CD14-positive monocyte (primary cell): ENCODE data around the gene PCDHGB4. TPM values are rescaled to one million over a fixed set of nuclear protein-coding genes. Genes with fewer than 3 reads are reported as not detected.

ENCODE experiments used
- DNase-seq, 3 donors: peaks; one replicate each; pipeline ENCODE4 v3.0.0-alpha.2; 2011 to 2022
- H2AFZ ChIP-seq: 2 replicates; pipeline ENCODE4 v1.6.0; 2012; ENCODE audit warnings: mild to moderate bottlenecking, low read depth, low read length, inconsistent platforms; ENCODE audit not compliant: insufficient read depth, poor library complexity, severe bottlenecking
- H3K27ac ChIP-seq, 2 donors: 1 replicate in 1 of 2; 2 replicates in 1 of 2; pipeline ENCODE4 v1.5.1; 2012 to 2013; ENCODE audit warnings: low read length in 2 of 2, control low read depth in 1 of 2, inconsistent platforms in 1 of 2, low read depth in 1 of 2, mild to moderate bottlenecking in 1 of 2
- H3K27me3 ChIP-seq, 2 donors: one replicate each; pipeline versions ENCODE4 v1.6.0 to v1.6.1; 2011 to 2013; ENCODE audit warnings: low read length in 2 of 2; ENCODE audit not compliant: control insufficient read depth in 2 of 2, insufficient read depth in 2 of 2
- H3K36me3 ChIP-seq, 2 donors: replicated peaks in 1 of 2; 1 replicate in 1 of 2; 2 replicates in 1 of 2; pipeline versions ENCODE4 v1.5.1 to v1.6.1; 2012 to 2013; ENCODE audit warnings: low read length in 2 of 2, control low read depth in 1 of 2, inconsistent platforms in 1 of 2, mild to moderate bottlenecking in 1 of 2; ENCODE audit not compliant: insufficient read depth in 2 of 2, control insufficient read depth in 1 of 2
- H3K4me1 ChIP-seq, 2 donors: 1 replicate in 1 of 2; 2 replicates in 1 of 2; pipeline versions ENCODE4 v1.5.1 to v1.6.1; 2012 to 2013; ENCODE audit warnings: low read length in 2 of 2, control low read depth in 1 of 2, inconsistent platforms in 1 of 2, mild to moderate bottlenecking in 1 of 2, moderate library complexity in 1 of 2; ENCODE audit not compliant: insufficient read depth in 2 of 2, control insufficient read depth in 1 of 2
- H3K4me2 ChIP-seq: replicated peaks from 2 replicates; pipeline ENCODE3; 2012; ENCODE audit warnings: low read length, moderate library complexity, mild to moderate bottlenecking; ENCODE audit not compliant: poor library complexity, severe bottlenecking; ENCODE audit errors: extremely low read depth
- H3K4me3 ChIP-seq, 3 experiments: fragments of 200-600 bp in 1 of 3; sonication (generic) in 1 of 3; replicated peaks in 1 of 3; 1 replicate in 2 of 3; 2 replicates in 1 of 3; pipeline ENCODE4 v1.5.1; 2011 to 2013; ENCODE audit warnings: low read length in 3 of 3, mild to moderate bottlenecking in 3 of 3, control low read depth in 2 of 3, low read depth in 2 of 3, inconsistent platforms in 1 of 3, moderate library complexity in 1 of 3
- H3K79me2 ChIP-seq: 2 replicates; pipeline ENCODE4 v1.6.0; 2012; ENCODE audit warnings: mild to moderate bottlenecking, control low read depth, inconsistent platforms, low read length, moderate library complexity; ENCODE audit not compliant: insufficient read depth
- H3K9ac ChIP-seq: 2 replicates; pipeline ENCODE4 v1.6.0; 2017; ENCODE audit warnings: low read length, mild to moderate bottlenecking; ENCODE audit not compliant: insufficient read depth, poor library complexity, severe bottlenecking
- H3K9me3 ChIP-seq, 2 donors: replicated peaks in 1 of 2; 1 replicate in 1 of 2; 2 replicates in 1 of 2; pipeline versions ENCODE4 v1.5.1 to v1.6.1; 2012 to 2013; ENCODE audit warnings: low read length in 2 of 2, control low read depth in 1 of 2; ENCODE audit not compliant: control insufficient read depth in 1 of 2, insufficient read depth in 1 of 2
- H4K20me1 ChIP-seq: 2 replicates; pipeline ENCODE4 v1.6.0; 2012; ENCODE audit warnings: mild to moderate bottlenecking, low read length, control low read depth, moderate library complexity; ENCODE audit not compliant: insufficient read depth
- H3K27ac Mint-ChIP-seq, 7 donors: one replicate each; pipeline ENCODE4 v1.8.0; 2020; ENCODE audit warnings: mild to moderate bottlenecking in 7 of 7, mixed read lengths in 7 of 7, moderate library complexity in 6 of 7, inconsistent platforms in 2 of 7
- H3K27me3 Mint-ChIP-seq, 3 donors: one replicate each; pipeline ENCODE4 v1.8.0; 2021 to 2022; ENCODE audit warnings: low read depth in 3 of 3, mild to moderate bottlenecking in 3 of 3, mixed read lengths in 3 of 3, moderate library complexity in 3 of 3, inconsistent platforms in 1 of 3
- H3K36me3 Mint-ChIP-seq, 2 donors: one replicate each; pipeline ENCODE4 v1.8.0; 2020; ENCODE audit warnings: mixed read lengths in 2 of 2, inconsistent platforms in 1 of 2, mild to moderate bottlenecking in 1 of 2
- H3K4me1 Mint-ChIP-seq: one replicate; pipeline ENCODE4 v1.8.0; 2020; ENCODE audit warnings: mild to moderate bottlenecking, mixed read lengths
- H3K4me3 Mint-ChIP-seq, 2 donors: one replicate each; pipeline ENCODE4 v1.8.0; 2020; ENCODE audit warnings: mild to moderate bottlenecking in 2 of 2, mixed read lengths in 2 of 2, moderate library complexity in 1 of 2
- H3K9me3 Mint-ChIP-seq, 7 donors: one replicate each; pipeline ENCODE4 v1.8.0; 2020 to 2022; ENCODE audit warnings: mixed read lengths in 7 of 7, mild to moderate bottlenecking in 6 of 7, moderate library complexity in 6 of 7, inconsistent platforms in 2 of 7
- CTCF ChIP-seq: fragments of 200-600 bp; IDR thresholded peaks from one replicate; pipeline ENCODE4 v1.8.0; 2022; ENCODE audit warnings: antibody characterized with exemption, mild to moderate bottlenecking
- WGBS: methylation state at CpG from one replicate; pipeline ENCODE4 v1.1.5; 2013; ENCODE audit warnings: missing lambda C conversion rate; ENCODE audit not compliant: insufficient coverage; 5-methylcytosine and 5-hydroxymethylcytosine counted together
- intact Hi-C, 2 donors: fragments of 100-400 bp; cut with micrococcal nuclease; formaldehyde crosslinking; loops; one replicate each; pipeline versions ENCODE4 v1.15.0 to v1.15.1; 2023
- polyA plus RNA-seq, 3 donors: library from polyadenylated mRNA; depleted of rRNA in 1 of 3; unstranded in 2 of 3; stranded (reverse) in 1 of 3; fragments of 300-500 nt in 2 of 3; fragments of >200 nt in 1 of 3; fragmentation: Illumina TruSeq in 2 of 3; gene quantifications; 1 replicate in 2 of 3; 2 replicates in 1 of 3; pipeline ENCODE4 v1.2.3, GENCODE V29; 2012 to 2021

Gene PCDHGB4
- polyA plus RNA-seq, 3 donors: not detected

- Mint-ChIP-seq H3K4me3 (peak overlapping the region in 1 of 2 donors; percentile 93), H3K27me3 (peaks cover 78 to 88% (median 86%) of the 10 kb centered on the region in 3 donors), H3K4me1 (peaks cover 36% of the 10 kb centered on the region), H3K9me3 (peaks cover 19 to 71% (median 60%) of the 10 kb centered on the region in 7 donors), H3K27ac (peak overlapping the region in 1 of 7 donors; percentile 80), H3K36me3 (peaks cover 12 to 37% of the 10 kb centered on the region in 2 donors)
- TF ChIP-seq CTCF: no peak
- H3K9me3 ChIP-seq: peaks cover 41 to 59% of the 10 kb centered on the region in 2 donors
- intact Hi-C loops: loop anchor here in 1 of 2 donors (5.0 kb wide), 1 partner anchor 103 kb away; no protein-coding TSS in a partner anchor
- DNase-seq: no peak
- H3K36me3 ChIP-seq: no peaks in the 10 kb centered on the region
- H4K20me1 ChIP-seq: no peaks in the 10 kb centered on the region
- no peak overlapping the region for H3K4me3 ChIP-seq
- no peak overlapping the region for H3K4me2 ChIP-seq
- peaks cover 81 to 100% of the 10 kb centered on the region in 2 donors for H3K27me3 ChIP-seq
- H3K4me1 ChIP-seq: peaks cover 19 to 21% of the 10 kb centered on the region in 2 donors
- no peaks in the 10 kb centered on the region for H3K79me2 ChIP-seq
- H2AFZ ChIP-seq: no peak overlapping the region
- 46% methylated on average over 74 of the region's 74 CpGs for WGBS
- H3K9ac ChIP-seq: no peak overlapping the region
- H3K27ac ChIP-seq: no peak overlapping the region
Observed at GRCh38 chr5:141419074-141419880, 31.8 kb downstream of the PCDHGB4 start.

GRCh38 chr5:141420855-141421488 lies 33.5 kb downstream of the PCDHGB4 start, which contains the start of gene PCDHGA11:
TSS of gene PCDHGA11 (plus strand) at chr5:141421051. CDS start at chr5:141421228, 177 bp downstream.
- WGBS: 11% methylated on average over 32 of the region's 42 CpGs
- H3K36me3 ChIP-seq: no peaks in the 10 kb centered on the region
- peaks cover 75 to 88% (median 85%) of the 10 kb centered on the region in 3 donors for H3K27me3 Mint-ChIP-seq
- peak; percentile 86 for TF ChIP-seq CTCF
- peaks cover 7 to 30% of the 10 kb centered on the region in 2 donors for H3K36me3 Mint-ChIP-seq
- peak within 1 kb of the TSS; percentile 37 to 77 (median 54) for H3K4me3 ChIP-seq
- peaks cover 19 to 60% (median 52%) of the 10 kb centered on the region in 7 donors for H3K9me3 Mint-ChIP-seq
- peak within 1 kb of the TSS; percentile 89 for H3K4me2 ChIP-seq
- peaks cover 19 to 21% of the 10 kb centered on the region in 2 donors for H3K4me1 ChIP-seq
- H3K27ac Mint-ChIP-seq: peak within 1 kb of the TSS in 2 of 7 donors; percentile 41 to 73
- H3K79me2 ChIP-seq: no peaks in the 10 kb centered on the region
- peaks cover 32% of the 10 kb centered on the region for H3K4me1 Mint-ChIP-seq
- peak within 1 kb of the TSS; percentile 84 for H2AFZ ChIP-seq
- DNase-seq: peak; percentile 56 to 70 (median 67)
- intact Hi-C loops: loop anchor here (5.0 kb wide), 2 partner anchors 136 to 141 kb away; no protein-coding TSS in a partner anchor
- H3K4me3 Mint-ChIP-seq: peak within 1 kb of the TSS; percentile 84 to 93
- peaks cover 80 to 100% of the 10 kb centered on the region in 2 donors for H3K27me3 ChIP-seq
- H3K27ac ChIP-seq: no peak within 1 kb of the TSS
- peaks cover 41 to 47% of the 10 kb centered on the region in 2 donors for H3K9me3 ChIP-seq
- H3K9ac ChIP-seq: no peak within 1 kb of the TSS
- no peaks in the 10 kb centered on the region for H4K20me1 ChIP-seq
